Measurements from ENCODE around the gene MRPS7.

DNA sequence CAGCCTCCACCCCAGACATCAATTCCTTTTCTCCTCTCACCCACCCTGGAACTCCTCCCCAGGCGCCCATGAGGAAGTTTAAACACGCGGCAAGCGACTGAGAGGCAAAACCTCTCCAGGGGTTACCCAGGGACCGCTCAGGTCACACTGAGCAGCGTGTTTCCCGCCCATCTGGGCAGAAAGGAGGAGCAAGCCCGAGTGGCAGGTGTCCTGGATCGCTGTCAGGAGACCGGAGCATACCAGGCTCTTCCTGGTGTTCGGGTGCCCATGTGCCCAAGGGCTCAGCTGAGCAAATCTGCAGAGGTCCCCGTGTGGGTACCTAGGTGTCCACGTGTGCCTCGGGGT, 27.1 kb downstream of the MRPS7 start:
- TF ChIP-seq, protein P1, sequence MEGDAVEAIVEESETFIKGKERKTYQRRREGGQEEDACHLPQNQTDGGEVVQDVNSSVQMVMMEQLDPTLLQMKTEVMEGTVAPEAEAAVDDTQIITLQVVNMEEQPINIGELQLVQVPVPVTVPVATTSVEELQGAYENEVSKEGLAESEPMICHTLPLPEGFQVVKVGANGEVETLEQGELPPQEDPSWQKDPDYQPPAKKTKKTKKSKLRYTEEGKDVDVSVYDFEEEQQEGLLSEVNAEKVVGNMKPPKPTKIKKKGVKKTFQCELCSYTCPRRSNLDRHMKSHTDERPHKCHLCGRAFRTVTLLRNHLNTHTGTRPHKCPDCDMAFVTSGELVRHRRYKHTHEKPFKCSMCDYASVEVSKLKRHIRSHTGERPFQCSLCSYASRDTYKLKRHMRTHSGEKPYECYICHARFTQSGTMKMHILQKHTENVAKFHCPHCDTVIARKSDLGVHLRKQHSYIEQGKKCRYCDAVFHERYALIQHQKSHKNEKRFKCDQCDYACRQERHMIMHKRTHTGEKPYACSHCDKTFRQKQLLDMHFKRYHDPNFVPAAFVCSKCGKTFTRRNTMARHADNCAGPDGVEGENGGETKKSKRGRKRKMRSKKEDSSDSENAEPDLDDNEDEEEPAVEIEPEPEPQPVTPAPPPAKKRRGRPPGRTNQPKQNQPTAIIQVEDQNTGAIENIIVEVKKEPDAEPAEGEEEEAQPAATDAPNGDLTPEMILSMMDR (IDR thresholded peaks at IDR 0.05; ENCODE audit: low read length), result no peak
- TF ChIP-seq EZH2 (IDR thresholded peaks at IDR 0.05; ENCODE audit: borderline replicate concordance, low read length), result no peak

Measured in OCI-LY1 (cell line).